ENCODE data around the gene EIF5.

DNA sequence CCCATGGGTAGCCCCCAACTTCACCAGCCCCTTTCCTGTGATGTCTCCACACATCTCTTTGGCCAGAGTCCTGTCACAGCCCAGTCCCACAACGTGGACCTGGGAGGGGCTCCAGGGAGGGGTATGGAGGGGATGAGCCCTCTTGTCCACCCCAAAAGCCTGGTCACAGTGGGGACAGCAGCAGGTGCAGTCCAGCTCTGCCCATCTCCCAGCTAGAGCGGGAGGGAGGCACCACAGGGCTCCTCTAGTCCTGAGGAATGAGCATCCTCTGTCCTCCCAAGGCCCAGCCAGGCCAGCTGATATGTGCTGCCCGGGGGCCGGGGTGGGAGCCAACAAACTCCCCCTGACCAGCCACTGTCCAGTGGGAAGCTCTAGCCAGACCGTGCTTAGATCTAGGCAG is 43.5 kb upstream of the EIF5 start:
- TF ChIP-seq CTCF (IDR thresholded peaks at IDR 0.05) (no peak), POLR2A (IDR thresholded peaks at IDR 0.05) (no peak)

All from body of pancreas (tissue), 4 donors.